Uterus (tissue), 2 donors: Measurements from ENCODE around the gene VRK3.

Source experiments
- POLR2A ChIP-seq, 2 donors: fragments of 450-650 bp; IDR thresholded peaks; one replicate each; pipeline ENCODE4 v1.6.1; 2016; ENCODE audit warnings: antibody characterized with exemption in 2 of 2, mild to moderate bottlenecking in 1 of 2, moderate library complexity in 1 of 2
- TF ChIP-seq, protein P1 (sequence below), 4 experiments: fragments of 200-600 bp in 2 of 4; fragments of 450-650 bp in 2 of 4; sonication (generic) in 2 of 4; IDR thresholded peaks; one replicate each; pipeline ENCODE4 v1.5.1; 2016 to 2019; ENCODE audit warnings: antibody characterized with exemption in 4 of 4, mild to moderate bottlenecking in 2 of 4, moderate library complexity in 1 of 4

- TF ChIP-seq, protein P1, sequence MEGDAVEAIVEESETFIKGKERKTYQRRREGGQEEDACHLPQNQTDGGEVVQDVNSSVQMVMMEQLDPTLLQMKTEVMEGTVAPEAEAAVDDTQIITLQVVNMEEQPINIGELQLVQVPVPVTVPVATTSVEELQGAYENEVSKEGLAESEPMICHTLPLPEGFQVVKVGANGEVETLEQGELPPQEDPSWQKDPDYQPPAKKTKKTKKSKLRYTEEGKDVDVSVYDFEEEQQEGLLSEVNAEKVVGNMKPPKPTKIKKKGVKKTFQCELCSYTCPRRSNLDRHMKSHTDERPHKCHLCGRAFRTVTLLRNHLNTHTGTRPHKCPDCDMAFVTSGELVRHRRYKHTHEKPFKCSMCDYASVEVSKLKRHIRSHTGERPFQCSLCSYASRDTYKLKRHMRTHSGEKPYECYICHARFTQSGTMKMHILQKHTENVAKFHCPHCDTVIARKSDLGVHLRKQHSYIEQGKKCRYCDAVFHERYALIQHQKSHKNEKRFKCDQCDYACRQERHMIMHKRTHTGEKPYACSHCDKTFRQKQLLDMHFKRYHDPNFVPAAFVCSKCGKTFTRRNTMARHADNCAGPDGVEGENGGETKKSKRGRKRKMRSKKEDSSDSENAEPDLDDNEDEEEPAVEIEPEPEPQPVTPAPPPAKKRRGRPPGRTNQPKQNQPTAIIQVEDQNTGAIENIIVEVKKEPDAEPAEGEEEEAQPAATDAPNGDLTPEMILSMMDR (IDR thresholded peaks at IDR 0.05), result no peak
- TF ChIP-seq POLR2A (IDR thresholded peaks at IDR 0.05), result no peak
Observed at GRCh38 chr19:49956115-49956495, 69.1 kb downstream of the VRK3 start.
